ENCODE results near the gene MORF4L2. TPM values are rescaled to one million over a fixed set of nuclear protein-coding genes. Genes with fewer than 3 reads are reported as not detected.
"Not testable (repeated sequence)": the region's sequence is repeated elsewhere in the genome, so short reads cannot be mapped to it uniquely, and the experiment has no call there.

The MORF4L2 gene
- total RNA-seq, 2 experiments from 2014 or later = 165 to 257 TPM

GRCh38 chrX:103640401-103641155 lies 45.9 kb downstream of the MORF4L2 start:
- no TSS peak for BruUV-seq (replicated peaks)
- POLR2A ChIA-PET = interaction anchor here (0.9 kb wide), 1 partner anchor 9 kb away, joined by 3 read pairs; no protein-coding TSS in a partner anchor
- H3K79me2 ChIP-seq (ENCODE audit: insufficient read depth, low read depth, low read length) = no peaks in the 10 kb centered on the region
- no peak overlapping the region for H3K4me3 ChIP-seq (ENCODE audit: low read depth, low read length, poor library complexity, severe bottlenecking)
- H3K4me1 ChIP-seq (ENCODE audit: insufficient read depth, low read length, poor library complexity, severe bottlenecking) = no peaks in the 10 kb centered on the region
- CTCF ChIA-PET (ENCODE audit: unreplicated experiment) = no interaction called here
- H3K27ac ChIP-seq (ENCODE audit: low read depth, low read length, poor library complexity, severe bottlenecking) = no peak overlapping the region
- no peaks in the 10 kb centered on the region for H3K9me3 ChIP-seq (ENCODE audit: low read length)
- no peaks in the 10 kb centered on the region for H3K9me2 ChIP-seq (ENCODE audit: insufficient read depth, low read length)
- TF ChIP-seq CTCF (conservative IDR thresholded peaks at IDR 0.05; ENCODE audit: low read length) = no peak
- H3K4me2 ChIP-seq (ENCODE audit: low read length) = no peak overlapping the region
- H3K36me3 ChIP-seq (ENCODE audit: insufficient read depth, low read length) = no peaks in the 10 kb centered on the region
- no peak overlapping the region for H2AFZ ChIP-seq (ENCODE audit: low read length)
- intact Hi-C loops (cut with micrococcal nuclease; ENCODE audit: unreplicated experiment) = no loop called here
- no peaks in the 10 kb centered on the region for H4K20me1 ChIP-seq (ENCODE audit: insufficient read depth, low read length)
- no peak for DNase-seq (ENCODE audit: low spot score)

- CTCF ChIA-PET (ENCODE audit: unreplicated experiment); H3K4me2 ChIP-seq (ENCODE audit: low read length); H3K4me1 ChIP-seq (ENCODE audit: insufficient read depth, low read length, poor library complexity, severe bottlenecking); intact Hi-C loops (cut with micrococcal nuclease; ENCODE audit: unreplicated experiment); H2AFZ ChIP-seq (ENCODE audit: low read length); POLR2A ChIA-PET; H3K9me2 ChIP-seq (ENCODE audit: insufficient read depth, low read length); H3K27ac ChIP-seq (ENCODE audit: low read depth, low read length, poor library complexity, severe bottlenecking); H3K36me3 ChIP-seq (ENCODE audit: insufficient read depth, low read length); BruUV-seq (replicated peaks); DNase-seq (ENCODE audit: low spot score); H3K79me2 ChIP-seq (ENCODE audit: insufficient read depth, low read depth, low read length); H4K20me1 ChIP-seq (ENCODE audit: insufficient read depth, low read length); H3K4me3 ChIP-seq (ENCODE audit: low read depth, low read length, poor library complexity, severe bottlenecking); H3K9me3 ChIP-seq (ENCODE audit: low read length): not testable (repeated sequence)
These were observed 47.8 kb downstream of the MORF4L2 start for GRCh38 chrX:103638479-103639346.

- H2AFZ ChIP-seq (ENCODE audit: low read length) = no peak overlapping the region
- H3K4me1 ChIP-seq (ENCODE audit: insufficient read depth, low read length, poor library complexity, severe bottlenecking) = no peaks in the 10 kb centered on the region
- H3K4me2 ChIP-seq (ENCODE audit: low read length) = no peak overlapping the region
- POLR2A ChIA-PET = no interaction called here
- intact Hi-C loops (cut with micrococcal nuclease; ENCODE audit: unreplicated experiment) = no loop called here
- TF ChIP-seq EZH2phosphoT487 (IDR thresholded peaks at IDR 0.05; ENCODE audit: borderline replicate concordance, low read depth, low read length) (no peak), CTCF (conservative IDR thresholded peaks at IDR 0.05; ENCODE audit: low read length) (no peak)
- CTCF ChIA-PET (ENCODE audit: unreplicated experiment) = no interaction called here
- H4K20me1 ChIP-seq (ENCODE audit: insufficient read depth, low read length) = no peaks in the 10 kb centered on the region
- no peak overlapping the region for H3K4me3 ChIP-seq (ENCODE audit: low read depth, low read length, poor library complexity, severe bottlenecking)
- no TSS peak for BruUV-seq (replicated peaks)
- no peaks in the 10 kb centered on the region for H3K79me2 ChIP-seq (ENCODE audit: insufficient read depth, low read depth, low read length)
- no peaks in the 10 kb centered on the region for H3K9me3 ChIP-seq (ENCODE audit: low read length)
- no peak for DNase-seq (ENCODE audit: low spot score)
- H3K36me3 ChIP-seq (ENCODE audit: insufficient read depth, low read length) = no peaks in the 10 kb centered on the region
- H3K27ac ChIP-seq (ENCODE audit: low read depth, low read length, poor library complexity, severe bottlenecking) = no peak overlapping the region
- no peaks in the 10 kb centered on the region for H3K9me2 ChIP-seq (ENCODE audit: insufficient read depth, low read length)
These were observed 48.7 kb downstream of the MORF4L2 start for GRCh38 chrX:103637604-103638338.

Data from OCI-LY7 (cell line).